ELR (cell line): ENCODE data around the gene RAB34.
A peak's percentile ranks its signal among the peaks of the same experiment; 100 is the strongest.

ENCODE experiments used
- DNase-seq: peaks from one replicate; pipeline ENCODE4 v3.0.0-alpha.2; 2015; ENCODE audit warnings: low read depth

RAB34 gene

DNA sequence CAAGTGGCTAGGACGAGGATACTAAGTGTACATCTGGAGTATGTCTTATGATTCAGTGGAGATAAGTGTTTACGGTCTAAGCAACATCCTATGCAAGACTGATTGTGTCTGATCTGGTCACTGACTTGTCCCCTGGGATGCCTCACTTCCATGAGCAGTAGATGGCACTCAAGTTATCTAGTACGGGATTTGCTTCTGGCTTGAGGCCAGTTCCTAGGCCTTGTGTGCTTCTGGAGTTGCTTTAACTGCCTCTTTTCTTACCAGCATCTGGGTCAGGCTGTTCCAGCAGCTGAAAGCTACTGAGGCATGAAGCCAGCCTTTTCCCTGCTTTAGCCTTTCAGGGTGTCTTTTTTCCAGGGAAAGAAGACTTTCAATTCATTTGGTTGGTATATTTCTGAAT lies 32.7 kb downstream of the RAB34 start:
- peak; percentile 32 for DNase-seq

DNA sequence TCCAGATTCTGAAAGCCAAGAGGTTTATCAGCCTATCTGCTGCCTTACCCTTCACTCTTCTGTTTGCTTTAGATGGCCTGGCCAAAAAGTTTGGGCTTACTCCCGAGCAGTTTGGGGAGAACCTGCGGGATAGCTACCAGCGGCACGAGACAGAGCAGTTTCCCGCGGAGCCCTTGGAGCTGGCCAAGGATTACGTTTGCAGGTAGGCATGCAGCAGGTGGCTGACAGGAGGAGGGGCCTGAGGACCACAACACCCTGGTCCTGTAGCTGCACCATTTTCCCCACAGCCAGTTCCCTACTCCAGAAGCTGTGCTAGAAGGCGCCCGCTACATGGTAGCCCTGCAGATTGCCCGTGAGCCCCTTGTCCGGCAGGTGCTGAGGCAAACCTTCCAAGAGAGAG lies 35.0 kb downstream of the RAB34 start:
- no peak for DNase-seq

DNA sequence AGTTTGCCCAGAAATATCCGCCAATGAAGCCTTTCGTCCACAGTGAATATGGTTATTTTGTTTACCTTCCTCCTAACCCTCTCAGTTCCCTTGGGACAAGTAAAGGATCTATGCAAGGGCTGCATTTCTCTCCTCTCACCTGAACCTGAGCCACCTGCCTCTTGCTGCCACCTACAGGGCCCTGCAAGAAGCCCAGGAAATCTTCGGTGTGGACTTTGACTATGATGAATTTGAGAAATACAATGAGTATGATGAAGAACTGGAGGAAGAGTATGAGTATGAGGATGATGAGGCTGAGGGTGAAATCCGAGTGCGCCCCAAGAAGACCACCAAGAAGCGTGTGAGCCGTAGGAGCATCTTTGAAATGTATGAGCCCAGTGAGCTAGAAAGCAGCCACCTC lies 41.7 kb downstream of the RAB34 start:
- DNase-seq: peak; percentile 28

DNA sequence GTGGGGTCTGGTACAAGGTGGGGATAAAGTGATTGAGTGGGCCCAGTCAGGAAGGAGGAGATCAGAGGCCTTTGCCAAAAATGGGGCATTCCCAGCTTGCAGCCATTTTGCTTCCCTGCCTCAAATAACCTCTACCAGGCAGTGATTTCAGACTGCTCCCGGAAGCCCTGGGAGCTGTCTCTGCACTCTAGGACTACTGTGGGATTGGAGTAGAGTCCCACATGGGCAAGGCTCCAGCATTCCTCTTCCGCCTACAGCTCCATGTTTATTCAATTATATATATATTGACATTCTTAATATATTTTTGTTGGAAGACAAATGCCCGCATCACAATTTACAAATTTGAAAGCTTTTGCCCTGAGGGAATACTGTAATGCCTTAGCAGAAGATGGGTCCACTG lies 42.2 kb downstream of the RAB34 start:
- DNase-seq: no peak

DNA sequence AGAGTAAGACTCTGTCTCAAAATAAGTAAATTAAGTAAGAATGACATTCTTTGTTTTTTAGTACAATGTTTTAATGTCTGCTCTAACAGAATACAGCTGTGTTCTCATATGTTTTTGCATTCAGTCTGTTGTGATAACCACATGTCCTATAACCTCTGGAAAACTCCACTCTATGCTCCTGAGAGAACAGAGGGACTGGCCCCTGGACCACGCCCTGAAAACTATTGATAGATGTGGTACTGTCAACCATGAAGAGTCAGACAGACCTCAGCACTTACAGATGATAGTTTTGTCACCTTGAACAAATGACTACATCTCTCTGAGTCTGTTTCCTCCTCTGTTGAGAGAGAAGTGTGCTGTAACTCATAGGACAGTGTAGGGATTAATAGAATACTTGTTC lies 47.8 kb downstream of the RAB34 start:
- DNase-seq: no peak

DNA sequence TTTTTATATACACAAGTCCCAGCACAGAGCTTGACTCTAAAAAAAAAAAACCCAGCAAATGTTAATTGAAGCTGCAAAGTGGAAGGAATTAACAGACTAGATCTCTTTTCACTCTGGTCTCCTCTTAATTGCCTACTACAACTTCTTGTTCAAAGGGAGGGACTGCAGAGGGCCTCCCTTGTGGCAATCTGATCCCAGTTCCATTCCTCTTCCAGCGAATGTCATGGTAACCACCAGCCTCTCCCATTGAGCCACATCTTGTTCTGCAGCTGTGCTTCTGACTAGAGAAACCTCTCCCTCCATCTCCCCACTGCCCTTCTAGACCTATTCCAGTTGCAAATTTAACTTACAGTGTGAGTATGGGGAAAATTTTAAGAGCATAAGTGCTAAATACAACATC lies 49.8 kb downstream of the RAB34 start:
- DNase-seq: no peak

DNA sequence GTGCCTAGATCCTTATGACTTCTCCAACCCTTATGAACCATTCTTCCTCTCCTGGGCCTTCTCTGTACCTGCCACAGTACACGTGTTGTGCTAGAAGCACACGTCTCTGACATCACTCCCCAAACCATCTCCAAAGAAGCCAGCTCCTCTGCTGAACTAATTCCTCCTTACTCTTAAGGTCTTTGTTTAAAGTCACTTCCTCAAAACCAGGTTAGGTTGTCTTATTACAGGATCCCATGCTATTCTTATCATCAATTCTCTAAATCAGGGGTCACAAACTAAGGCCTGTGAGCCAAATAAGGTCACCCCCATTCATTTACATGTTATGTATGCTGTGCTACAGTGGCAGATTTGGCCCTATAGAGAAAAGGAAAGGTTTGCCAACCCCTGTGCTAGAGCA lies 51.7 kb downstream of the RAB34 start:
- no peak for DNase-seq
